GM19035 (cell line): Measurements from ENCODE around the gene GPR55.

Source experiments
- ATAC-seq: cut with Tn5 transposase; IDR thresholded peaks from one replicate; pipeline ENCODE4 v1.9.1; 2021; ENCODE audit not compliant: unreplicated experiment

GPR55 gene

DNA sequence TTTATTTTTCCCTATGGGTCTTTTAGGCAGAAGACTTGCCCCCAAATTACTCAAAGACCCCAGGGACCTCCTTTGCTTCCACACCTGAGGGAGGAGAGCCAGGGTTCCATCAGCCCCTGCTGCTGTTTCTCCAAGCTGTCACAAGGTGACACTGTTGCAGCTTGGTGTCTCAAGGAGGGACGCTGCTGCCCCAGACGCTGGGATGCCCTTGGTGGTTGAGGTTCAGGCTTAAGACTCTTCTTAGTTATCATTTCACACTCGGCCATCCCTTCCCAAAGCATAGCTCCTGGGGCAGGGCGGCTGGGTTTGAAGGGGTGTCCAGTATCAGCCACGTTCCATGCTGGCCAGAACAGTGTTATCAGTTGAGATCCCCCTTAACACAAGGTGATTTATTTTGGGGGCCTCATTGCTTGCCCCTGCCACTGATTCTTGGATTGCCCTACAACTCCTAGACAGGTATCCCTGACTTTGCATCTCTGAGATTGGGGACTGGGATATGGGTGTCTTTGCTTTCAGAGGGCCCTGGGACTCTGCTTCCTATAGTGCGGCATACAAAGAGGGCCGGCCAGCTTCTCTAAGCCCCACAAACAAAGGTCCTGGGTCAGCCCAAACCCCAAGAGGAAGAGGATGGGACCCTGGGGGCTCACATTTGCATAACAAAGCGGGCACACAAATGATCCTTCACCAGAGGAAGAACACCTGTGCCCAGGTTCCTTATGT, 22.7 kb downstream of the GPR55 start:
- ATAC-seq: peak; percentile 73

DNA sequence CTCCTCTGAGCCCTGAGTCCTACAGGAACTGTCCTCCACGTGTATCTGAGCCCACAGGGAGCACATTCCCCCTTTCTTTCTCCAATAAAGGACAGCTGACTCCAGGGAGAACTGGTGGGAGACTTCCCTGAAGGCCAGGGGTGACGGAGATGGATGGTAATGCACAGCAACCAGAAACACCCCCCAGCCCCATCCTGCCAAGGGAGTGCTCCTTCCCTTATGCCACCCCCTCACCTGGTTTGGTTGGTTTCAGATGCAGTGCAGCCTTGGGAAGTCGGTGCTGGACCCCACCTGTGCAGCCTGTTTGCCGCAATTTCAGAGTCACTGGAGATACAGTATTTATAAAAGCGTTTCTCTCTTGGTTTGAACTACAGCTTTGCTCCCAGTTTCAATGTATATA, 24.0 kb downstream of the GPR55 start:
- ATAC-seq: no peak

DNA sequence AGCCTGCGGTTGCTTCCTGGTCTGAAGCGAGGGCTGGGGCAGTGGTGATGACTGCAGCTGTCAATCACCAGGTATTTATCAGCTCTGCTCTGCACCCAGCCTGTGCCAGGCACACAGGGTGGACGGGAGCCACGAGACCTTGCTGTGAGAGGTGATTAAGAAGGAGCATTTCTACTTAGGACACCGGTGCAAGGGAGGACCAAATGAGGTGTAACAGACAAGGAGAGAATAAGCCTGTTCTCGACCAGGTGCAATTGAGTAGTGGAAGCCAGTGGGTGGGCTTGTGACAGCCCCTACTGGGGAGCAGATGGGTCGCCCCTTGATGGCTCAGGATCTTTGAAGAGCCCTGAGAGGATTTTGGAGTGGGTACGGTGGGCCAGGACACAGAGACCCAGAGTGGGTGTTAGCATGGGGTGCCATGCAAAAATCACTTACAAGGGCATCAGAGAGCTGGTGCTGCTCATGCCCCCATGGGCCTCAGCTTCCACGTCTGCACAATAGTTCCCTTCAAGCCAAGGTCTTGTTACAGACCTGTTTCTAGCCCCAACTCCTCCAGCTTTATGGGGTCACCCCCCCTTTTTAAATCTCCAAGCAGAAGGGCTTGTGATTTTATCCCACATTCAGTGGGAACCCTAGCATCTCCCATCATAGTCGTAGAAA, 24.6 kb downstream of the GPR55 start:
- ATAC-seq: no peak

GRCh38 chr2:230899786-230900185, 25.3 kb downstream of the GPR55 start:
- ATAC-seq: no peak

DNA sequence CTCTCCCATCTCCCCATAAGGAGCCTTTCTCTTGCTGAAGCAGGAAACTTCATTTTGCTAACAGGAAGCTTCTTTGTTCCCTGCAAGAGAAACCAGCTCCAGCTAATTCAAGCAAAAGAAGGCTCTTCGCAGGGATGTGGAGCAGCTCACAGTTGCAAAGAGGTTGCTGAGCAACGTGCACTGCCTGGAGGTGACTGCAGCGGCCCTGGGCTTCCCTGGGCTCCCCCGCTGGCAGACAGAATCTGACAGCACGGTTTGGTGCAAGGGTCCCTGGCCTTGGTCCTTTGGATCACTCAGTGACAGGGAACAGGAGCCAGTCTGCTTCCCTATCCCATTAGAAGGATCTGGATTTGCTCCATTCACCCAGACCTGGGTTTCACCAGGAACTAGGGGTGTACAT, 25.8 kb downstream of the GPR55 start:
- ATAC-seq: no peak

DNA sequence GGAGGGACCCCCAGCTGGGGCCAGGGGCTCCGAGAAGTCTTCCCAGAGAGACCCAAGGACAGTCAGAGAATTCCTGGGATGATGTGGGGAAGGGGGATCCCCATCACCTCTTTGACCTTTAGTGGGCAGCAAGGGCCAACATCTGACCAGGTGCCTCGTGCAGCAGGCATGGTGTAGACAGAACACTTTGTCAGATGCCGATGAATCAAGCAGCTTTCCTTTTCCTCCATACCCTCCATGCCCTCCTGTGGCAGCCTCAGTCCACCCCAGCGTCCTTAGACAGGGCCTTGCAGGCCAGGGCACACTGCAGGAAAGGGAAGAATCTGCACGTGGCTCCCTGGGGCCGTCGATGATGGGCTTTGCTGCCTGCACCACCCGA, 26.3 kb downstream of the GPR55 start:
- no peak for ATAC-seq

DNA sequence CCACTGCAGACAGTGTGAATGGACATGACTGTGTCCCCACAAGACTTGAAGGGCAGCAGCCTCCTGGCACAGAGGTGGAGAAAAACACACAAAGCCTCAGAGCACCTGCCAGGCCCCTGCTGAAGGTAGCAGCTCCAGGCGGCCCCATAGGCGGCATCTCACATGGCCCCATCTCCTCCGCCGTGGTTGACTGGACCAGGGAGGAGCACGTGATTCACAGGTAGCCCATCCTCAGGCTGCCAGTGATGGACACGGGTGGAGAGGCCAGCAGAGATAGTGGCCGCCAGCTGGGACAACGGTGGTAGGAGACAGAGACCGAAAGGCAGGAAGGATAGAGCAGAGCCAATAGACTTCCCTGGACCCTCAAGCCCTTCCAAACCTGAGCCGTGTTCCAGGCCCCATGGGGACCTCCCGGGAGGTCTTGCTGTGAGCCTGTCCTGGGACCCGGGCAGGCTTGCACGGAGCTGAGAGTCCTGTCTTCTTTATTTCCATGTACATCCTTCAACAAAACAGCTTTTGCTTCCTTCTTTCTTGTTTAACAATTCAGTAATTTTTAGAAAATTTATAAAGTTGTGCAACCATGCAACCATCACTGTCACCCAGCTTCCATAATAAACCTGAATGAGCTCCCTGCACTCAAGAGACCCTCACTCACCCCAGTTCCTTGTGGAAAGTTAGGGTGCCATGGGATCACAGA, 26.9 kb downstream of the GPR55 start:
- ATAC-seq: no peak

GRCh38 chr2:230896346-230897115, 28.5 kb downstream of the GPR55 start:
- no peak for ATAC-seq

DNA sequence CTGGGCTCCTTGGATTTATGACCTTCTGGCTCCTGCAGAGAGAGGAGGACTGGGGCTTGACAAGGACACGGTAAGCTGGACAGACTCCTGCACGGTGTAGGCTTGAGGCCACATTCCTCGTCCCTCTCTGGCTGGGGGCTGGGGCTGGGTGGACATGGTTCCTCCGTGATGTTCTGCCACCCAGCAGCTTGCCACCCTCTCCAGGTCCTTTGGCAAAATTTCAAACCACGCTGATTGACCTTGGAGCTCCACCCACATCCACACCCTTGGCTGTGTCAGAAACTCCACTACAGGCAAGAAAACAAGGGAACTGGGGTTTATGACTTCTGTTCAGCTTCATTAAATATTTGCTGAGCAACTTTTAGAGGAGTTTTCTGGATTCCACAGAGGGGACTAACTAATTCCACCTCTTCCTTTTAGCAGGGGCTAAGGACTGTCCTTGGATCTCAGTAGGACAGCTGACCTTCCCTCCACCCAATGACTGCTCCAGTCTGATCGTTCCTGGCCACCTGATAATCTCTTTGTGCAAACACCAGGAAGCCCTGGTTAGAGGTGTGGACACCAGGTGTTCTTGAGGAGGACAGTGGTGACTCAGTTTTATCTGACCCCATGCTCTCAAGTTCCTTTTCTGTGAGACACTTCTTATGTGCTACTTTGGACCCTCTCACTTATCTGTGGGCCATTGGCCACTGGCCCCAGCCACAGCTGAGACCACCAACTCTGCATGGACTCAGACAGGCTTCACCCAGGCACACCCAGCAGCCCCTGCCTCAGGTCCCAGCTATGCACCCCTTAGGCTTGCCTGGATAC, 29.3 kb downstream of the GPR55 start:
- ATAC-seq: no peak

DNA sequence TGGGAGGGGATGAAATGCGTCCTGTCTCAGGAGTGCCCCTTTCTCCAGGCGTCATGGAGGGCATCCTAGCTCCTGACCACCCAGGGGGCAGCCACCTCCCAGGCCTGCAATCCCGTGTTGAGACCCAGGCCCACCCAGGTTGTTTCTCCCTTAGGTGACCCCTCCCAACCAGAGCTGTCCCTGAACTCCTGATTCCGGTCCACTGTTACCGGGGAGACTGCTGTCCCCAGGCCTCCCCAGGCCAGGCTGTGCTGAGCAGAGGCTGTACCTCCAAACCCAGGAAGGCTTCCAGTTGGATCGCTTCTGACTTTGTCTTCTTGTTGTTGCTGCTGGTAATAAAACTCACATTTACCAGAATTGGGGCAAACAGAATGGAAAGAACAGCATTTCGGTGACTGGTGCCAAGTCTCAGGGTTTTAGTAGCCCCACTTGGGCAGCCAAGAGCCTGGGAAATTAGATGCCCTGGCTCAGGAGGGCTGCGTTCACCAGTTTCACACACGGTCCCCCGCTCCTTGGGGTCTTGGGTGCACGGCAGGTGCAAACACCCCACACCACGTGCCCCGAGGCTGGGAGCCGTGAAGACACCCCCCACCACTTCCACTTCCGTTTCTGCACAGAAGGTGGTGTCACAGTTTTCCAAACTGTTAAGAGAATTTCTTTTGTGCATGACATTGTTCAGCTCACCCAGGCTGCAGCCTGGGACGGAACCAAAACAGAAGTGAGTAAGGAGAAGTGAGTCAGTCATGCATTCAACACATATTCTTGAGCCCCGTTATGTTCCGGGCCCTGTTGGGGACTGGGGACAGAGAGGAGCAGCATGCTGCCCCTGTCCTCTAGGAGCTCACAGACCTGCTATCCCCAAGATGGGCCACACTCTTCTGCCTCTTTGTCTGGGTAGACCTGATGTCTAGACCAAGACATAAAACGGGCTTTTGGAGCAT, 30.9 kb downstream of the GPR55 start:
- no peak for ATAC-seq

DNA sequence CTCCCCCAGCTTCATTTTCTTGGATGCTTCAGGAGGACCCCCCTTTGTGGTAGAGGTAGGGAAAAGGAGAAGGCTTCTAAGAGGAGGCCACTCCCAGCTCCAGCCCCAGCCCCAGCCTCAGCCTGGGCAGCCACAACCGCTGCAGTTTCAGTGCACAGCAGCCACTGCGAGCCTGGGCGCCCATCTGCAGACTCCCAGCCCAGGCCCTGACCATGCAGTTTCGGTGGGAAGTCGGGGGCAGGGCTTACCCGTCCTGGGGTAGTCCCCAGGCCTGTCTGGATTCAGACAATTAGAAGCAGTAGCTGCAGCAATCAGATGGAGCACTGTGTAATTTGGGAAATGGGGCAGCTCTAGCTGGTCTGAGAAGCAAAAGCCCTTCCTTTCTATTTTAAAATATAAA, 31.7 kb downstream of the GPR55 start:
- peak; percentile 64 for ATAC-seq

- ATAC-seq: no peak
These were observed 33.5 kb downstream of the GPR55 start for GRCh38 chr2:230891509-230891908.

GRCh38 chr2:230891064-230891463, 34.0 kb downstream of the GPR55 start:
- ATAC-seq: no peak

- no peak for ATAC-seq
These were observed 34.4 kb downstream of the GPR55 start for GRCh38 chr2:230890646-230891045.

DNA sequence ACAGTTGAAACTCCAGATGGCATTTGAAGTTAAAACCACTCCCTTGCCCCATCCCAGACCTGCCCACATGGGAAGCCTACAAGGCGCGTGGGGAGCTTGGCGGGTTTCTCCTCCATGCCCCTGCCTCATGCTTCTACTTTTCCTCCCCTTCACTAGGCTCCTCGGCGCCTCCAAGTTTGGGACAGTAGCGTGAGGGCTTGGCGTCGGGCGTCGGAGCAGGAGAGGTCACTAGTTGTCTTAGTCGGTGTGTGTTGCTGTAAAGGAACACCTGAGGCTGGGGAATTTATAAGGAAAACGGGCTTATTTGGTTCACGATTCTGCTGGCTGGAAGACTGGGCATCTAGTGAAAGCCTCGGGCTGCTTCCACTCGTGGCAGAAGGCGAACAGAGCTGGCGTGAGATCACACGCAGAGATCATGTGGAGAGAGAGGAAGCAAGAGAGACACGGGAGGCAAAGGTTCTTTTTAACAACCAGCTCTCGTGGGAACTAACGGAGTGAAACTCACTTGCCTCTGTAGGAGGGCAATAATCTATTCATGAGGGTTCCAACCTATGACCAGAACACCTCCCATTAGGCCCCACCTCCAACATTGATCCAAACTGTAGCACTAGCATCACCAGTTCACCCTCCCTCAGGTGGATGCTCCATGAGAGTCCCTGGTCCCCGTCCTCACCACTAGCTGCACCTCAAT, 35.0 kb downstream of the GPR55 start:
- ATAC-seq: no peak

DNA sequence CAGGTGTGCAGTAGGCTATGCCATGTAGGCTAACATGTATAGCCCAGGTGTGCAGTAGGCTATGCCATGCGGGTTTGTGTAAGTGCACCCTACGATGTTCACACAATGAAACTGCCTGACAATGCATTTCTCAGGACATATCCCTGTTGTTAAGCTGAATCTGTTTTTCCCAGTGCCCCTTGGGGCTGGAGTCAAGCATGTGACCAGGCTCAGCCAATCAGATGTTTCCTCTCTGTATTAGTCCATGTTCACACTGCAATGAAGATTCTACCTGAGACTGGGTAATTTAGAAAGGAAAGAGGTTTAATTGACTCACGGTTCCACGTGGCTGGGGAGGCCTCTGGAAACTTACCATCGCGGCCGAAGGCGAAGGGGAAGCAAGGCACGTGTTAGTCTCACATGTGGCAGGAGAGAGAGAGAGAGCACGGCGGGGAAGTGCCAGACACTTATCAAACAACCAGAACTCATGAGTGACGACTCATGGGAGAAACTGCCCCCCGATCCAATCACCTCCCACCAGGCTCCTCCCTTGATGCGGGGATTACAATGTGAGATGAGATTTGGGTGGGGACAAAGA, 36.1 kb downstream of the GPR55 start:
- no peak for ATAC-seq

- ATAC-seq: no peak
These were observed 37.7 kb downstream of the GPR55 start for GRCh38 chr2:230887342-230887741.

DNA sequence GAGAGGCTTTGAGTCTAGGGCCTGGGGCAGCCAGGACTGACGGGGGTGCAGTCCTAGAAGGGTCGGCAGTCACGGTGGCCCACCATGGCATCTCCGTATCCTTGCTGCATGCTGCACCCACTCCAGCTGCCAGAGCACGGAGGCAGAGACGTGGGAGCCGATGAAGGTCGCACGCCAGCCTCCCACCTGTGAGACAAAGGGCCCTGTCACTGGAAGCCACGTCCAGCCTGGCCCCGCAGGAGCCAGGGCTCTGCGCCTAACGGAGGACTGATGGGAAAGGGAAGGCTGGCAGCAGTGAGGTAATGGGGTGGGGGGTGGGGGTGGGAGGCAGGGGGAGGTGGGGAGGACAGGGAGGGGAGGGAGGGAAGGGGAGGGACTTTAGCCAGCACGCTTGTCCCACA, 38.4 kb downstream of the GPR55 start:
- ATAC-seq: no peak

GRCh38 chr2:230886206-230886605, 38.8 kb downstream of the GPR55 start:
- ATAC-seq: no peak
